Fibroblast of villous mesenchyme (primary cell): ENCODE results near the gene CACNA1B. TPM values are rescaled to one million over a fixed set of nuclear protein-coding genes. Genes with fewer than 3 reads are reported as not detected.

ENCODE experiments used
- DNase-seq: peaks from one replicate; pipeline ENCODE4 v3.0.0-alpha.2; 2010; ENCODE audit warnings: low read depth
- H3K4me3 ChIP-seq: 2 replicates; pipeline ENCODE4 v1.5.1; 2011; ENCODE audit warnings: low read depth, mild to moderate bottlenecking, low read length
- total RNA-seq: library from RNA; depleted of rRNA; stranded (reverse); fragments of >200 nt; gene quantifications from 2 replicates; pipeline ENCODE4 v1.2.3, GENCODE V29; 2012
- TF ChIP-seq, protein P1 (sequence below): IDR thresholded peaks from 2 replicates; pipeline ENCODE4 v1.5.1; 2012; ENCODE audit warnings: low read depth, mild to moderate bottlenecking, low read length; ENCODE audit not compliant: insufficient read depth

CACNA1B gene
- total RNA-seq, 1 donor = 0.43 TPM

DNA sequence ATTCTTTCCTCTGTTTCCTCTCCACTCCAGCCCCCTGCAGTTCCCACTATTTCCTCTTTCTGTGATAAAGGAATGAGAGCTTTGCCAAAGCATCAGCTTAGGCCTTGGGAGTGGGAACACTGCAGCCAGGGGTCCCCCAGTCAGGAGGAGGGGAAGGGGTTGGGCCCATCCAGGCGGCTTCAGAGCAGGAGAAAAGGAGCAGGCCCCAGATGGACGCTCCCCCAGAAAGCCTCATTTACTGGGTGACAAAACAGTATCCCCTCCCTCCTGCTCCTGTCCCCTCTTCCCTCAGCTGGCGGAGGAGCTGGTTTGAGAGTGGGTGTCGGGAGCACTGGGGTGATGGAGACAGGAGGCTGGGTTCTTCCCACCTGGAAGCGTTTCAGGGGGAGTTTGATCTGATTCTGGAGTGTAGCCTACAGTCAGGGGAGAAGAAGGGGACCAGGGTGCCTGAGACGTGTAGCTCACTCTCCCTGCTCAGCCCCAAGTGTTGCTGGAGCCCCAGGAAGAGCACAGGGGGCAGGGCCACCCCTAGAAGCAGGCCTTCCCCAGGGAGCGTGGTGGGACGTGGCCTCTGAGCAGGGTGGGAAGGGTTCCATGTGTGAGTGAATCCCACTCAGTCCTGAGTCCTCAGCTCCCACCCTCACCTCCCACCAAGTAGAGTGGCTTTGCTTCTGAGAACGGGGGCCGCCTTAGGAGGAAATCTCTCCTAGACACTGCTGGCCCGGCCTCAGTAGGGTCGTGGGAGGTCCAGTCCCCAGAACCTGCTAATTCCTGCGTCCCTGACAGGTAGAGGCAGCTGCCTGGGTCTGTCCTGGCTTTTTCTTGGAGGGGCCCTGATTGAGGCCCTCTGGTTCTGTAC, 173.1 kb downstream of the CACNA1B start:
- DNase-seq = no peak
- no peak overlapping the region for H3K4me3 ChIP-seq
- TF ChIP-seq, protein P1, sequence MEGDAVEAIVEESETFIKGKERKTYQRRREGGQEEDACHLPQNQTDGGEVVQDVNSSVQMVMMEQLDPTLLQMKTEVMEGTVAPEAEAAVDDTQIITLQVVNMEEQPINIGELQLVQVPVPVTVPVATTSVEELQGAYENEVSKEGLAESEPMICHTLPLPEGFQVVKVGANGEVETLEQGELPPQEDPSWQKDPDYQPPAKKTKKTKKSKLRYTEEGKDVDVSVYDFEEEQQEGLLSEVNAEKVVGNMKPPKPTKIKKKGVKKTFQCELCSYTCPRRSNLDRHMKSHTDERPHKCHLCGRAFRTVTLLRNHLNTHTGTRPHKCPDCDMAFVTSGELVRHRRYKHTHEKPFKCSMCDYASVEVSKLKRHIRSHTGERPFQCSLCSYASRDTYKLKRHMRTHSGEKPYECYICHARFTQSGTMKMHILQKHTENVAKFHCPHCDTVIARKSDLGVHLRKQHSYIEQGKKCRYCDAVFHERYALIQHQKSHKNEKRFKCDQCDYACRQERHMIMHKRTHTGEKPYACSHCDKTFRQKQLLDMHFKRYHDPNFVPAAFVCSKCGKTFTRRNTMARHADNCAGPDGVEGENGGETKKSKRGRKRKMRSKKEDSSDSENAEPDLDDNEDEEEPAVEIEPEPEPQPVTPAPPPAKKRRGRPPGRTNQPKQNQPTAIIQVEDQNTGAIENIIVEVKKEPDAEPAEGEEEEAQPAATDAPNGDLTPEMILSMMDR = no peak

DNA sequence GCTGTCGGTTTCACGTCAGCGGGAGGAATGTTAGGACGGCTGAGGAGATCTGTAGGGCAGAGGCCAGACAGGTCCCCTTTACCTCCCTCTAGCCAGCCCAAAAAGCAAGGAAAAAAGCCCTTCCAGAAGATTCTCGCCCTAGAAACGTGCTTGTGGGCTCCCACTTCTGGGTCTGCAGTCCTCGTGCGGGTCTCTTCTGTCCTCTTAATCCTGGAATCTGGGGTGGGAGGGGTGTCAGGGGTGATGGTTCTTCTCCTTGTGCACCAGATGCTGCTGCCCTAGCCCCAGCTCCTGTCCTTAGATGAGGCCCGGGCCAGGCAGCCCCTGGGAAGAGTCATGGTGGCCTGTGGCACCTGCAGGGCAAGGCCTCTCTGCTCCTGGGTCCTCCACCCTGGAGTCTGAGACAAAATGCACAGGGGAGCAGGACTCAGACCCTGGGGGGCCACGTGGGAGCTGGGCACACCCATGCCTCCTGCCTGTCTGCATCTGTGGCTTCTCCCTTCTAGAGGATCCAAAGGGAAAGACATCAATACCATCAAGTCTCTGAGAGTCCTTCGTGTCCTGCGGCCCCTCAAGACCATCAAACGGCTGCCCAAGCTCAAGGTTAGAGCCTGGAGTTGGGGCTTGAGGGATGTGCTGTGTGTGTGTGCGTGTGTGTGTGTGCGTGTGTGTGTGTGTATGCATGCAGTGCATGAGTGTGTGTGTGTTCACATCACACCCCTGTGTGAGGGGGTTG, 174.2 kb downstream of the CACNA1B start:
- no peak overlapping the region for H3K4me3 ChIP-seq
- no peak for DNase-seq
- TF ChIP-seq, protein P1 = no peak

DNA sequence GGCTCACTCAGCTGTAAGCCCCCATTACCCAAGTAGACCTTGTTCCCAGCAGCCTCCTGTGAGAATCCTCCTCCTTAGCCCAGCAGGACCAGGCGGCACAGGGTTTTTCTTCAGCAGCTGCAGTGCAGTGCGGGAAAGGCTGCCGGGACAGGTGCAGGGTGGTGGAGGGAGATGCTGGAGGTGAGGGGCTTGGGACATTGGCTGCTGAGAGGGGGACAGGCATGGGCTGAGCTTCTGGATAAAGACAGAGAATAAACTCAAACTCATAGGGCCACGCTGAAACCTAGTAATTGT, 174.7 kb downstream of the CACNA1B start:
- TF ChIP-seq, protein P1 = no peak
- no peak overlapping the region for H3K4me3 ChIP-seq
- DNase-seq = no peak

DNA sequence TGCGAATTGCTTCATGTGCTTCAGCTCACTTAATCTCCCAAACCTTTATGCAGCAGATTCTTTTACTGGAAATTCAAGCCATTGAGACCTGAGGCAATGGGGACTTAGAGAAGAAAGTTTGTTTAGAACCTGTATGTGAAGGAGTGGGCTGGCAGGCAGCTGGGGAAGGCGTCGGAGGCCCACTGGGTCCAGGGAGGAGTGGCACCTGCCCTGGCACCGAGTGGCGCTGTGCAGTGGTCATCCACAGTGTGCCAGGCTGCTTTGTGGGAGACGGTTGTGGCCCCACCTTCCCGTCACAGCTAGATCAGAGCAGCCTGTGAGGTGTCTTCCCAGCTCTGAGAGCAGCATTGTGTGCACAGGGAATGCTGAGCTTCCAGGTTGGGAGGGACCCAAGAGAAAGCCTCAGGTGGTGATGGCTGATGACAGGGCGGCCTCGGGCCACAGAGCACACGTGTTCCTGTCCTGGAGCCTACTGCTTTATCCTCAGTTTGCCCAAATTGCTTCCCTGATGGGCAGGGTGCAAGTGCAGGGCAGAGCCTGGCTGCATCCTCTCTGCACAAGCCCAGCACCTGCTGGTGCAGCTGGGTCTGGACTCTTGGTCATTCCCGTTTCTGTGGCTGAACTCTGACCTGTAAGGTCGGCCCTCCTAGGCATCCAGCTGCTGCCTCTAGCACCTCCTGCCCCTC, 175.2 kb downstream of the CACNA1B start:
- TF ChIP-seq, protein P1 = no peak

DNA sequence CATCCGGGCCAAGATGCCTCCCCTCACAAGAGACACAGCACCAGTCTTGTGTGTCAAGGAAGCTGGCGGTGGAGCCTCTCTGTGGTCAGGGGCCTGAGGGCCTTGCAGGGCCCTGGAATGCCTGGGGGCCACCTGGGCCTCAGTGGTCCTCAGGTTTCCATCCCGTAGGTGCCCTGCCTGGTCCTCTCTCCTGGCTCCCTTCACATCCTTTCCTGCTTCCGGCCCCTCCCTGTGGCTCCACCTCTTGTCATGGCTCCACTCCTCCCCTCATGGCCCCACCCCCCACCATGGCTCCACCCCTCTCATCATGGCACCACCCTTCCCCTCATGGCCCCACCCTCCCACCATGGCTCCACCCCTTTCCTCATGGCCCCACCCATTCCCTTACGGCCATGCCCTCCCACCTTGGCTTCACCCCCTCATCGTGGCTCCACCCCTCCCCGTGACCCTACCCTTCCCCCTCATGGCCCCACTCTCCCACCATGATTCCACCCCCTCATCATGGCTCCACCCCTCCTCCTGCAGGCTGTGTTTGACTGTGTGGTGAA, 175.8 kb downstream of the CACNA1B start:
- no peak for DNase-seq
- TF ChIP-seq, protein P1 = no peak
- no peak overlapping the region for H3K4me3 ChIP-seq

More for the DNA sequence above, 175.2 kb downstream of the CACNA1B start:
- no peak overlapping the region for H3K4me3 ChIP-seq
- no peak for DNase-seq

DNA sequence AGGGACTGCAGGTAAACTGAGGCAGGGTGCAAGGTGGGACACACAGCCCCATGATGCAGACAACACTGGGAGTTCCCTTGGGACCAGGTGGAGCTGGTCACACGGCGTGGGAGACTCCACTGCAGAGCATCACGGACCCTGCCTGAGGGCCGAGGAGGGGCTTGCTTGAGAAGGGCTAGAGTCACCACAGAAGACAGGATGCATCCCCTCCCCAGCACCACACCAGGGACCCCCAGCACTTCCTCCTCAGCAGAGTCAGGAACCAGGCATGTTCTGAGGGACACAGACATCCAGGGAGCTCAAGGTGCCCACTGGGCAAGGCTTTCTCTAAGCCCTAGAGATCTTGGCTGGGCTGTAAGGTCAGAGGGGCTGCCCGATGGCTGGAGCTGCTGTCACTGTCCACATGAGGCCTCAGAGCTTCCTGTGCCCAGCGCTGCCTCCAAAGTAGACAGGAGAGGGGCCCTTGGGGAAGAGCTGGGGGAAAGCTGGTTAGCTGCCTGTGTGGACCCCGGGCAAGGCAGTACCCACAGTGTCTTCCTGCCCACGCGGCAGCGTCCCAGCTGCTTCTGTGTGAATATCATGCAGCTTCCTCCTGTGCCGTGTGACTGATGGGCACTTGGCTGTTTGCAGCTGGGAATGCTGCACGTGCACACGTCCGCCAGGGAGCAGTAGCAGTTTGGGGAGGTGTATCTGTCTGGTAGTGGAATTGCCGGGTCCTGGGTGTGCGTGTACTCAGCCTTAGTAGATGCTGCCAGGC, 176.6 kb downstream of the CACNA1B start:
- TF ChIP-seq, protein P1 = no peak
- DNase-seq = no peak
- no peak overlapping the region for H3K4me3 ChIP-seq
